Measurements from ENCODE around the gene DYNLT5.
"Not testable (repeated sequence)": the region's sequence is repeated elsewhere in the genome, so short reads cannot be mapped to it uniquely, and the experiment has no call there.

DYNLT5 gene

DNA sequence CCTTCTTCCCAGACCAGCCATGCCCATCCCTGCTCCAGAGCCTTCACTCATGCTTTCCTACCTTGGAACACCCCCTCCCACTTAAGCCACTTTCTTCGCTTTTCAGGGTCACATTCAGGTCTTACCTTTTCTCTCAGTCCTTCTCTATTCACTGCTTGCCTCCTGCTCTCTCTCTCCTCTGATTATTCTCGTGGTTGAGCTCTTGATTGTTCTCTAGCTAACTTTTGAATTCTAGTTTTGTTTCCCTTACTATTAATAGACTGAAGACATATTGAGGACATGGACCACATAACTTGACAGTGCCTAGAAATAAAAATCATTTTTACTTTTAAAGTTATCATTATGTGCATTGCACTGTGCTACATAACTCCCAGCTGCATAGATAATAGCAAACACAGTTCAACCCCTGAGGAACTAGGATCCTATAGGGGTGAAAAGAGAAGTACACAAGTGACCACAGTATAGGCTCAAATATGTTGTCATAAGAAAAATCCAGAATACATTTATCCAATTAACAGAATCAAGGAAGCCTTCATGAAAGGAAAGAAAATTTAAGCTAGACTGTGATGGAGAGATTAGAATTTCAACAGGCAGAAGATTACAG is 27.3 kb downstream of the DYNLT5 start:
- DNase-seq (ENCODE audit: extremely low read depth, low read depth) = no peak
- no peak overlapping the region for H3K4me3 ChIP-seq (replicated peaks; ENCODE audit: low read depth, low read length)
- TF ChIP-seq, protein P1, sequence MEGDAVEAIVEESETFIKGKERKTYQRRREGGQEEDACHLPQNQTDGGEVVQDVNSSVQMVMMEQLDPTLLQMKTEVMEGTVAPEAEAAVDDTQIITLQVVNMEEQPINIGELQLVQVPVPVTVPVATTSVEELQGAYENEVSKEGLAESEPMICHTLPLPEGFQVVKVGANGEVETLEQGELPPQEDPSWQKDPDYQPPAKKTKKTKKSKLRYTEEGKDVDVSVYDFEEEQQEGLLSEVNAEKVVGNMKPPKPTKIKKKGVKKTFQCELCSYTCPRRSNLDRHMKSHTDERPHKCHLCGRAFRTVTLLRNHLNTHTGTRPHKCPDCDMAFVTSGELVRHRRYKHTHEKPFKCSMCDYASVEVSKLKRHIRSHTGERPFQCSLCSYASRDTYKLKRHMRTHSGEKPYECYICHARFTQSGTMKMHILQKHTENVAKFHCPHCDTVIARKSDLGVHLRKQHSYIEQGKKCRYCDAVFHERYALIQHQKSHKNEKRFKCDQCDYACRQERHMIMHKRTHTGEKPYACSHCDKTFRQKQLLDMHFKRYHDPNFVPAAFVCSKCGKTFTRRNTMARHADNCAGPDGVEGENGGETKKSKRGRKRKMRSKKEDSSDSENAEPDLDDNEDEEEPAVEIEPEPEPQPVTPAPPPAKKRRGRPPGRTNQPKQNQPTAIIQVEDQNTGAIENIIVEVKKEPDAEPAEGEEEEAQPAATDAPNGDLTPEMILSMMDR (IDR thresholded peaks at IDR 0.05; ENCODE audit: low read depth, low read length, missing control alignments) = no peak

DNA sequence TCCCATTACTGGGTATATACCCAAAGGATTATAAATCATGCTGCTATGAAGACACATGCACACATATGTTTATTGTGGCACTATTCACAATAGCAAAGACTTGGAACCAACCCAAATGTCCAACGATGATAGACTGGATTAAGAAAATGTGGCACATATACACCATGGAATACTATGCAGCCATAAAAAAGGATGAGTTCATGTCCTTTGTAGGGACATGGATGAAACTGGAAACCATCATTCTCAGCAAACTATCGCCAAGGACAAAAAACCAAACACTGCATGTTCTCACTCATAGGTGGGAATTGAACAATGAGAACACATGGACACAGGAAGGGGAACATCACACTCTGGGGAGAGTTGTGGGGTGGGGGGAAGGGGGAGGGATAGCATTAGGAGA is 33.5 kb downstream of the DYNLT5 start:
- H3K4me3 ChIP-seq (replicated peaks; ENCODE audit: low read depth, low read length); DNase-seq (ENCODE audit: extremely low read depth, low read depth): not testable (repeated sequence)

DNA sequence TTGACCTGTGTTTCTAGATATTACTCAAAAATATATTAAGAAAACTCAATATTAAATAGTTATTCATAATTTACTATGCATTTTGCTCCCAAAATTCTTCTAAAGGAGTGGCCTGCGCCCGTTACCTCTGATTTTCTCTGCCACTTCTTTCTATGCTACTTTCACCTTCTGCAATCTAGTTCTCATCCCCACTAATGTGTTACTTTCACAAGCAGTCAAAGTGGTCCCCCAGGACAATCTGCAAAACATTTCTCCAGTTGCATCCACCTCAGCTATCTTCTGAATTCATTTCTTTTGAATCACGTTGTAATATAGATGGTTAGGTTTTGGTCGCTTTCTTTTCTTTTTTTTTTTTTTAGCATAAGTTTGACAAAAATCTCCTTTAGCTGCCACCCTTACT is 35.4 kb downstream of the DYNLT5 start:
- TF ChIP-seq, protein P1 (IDR thresholded peaks at IDR 0.05; ENCODE audit: low read depth, low read length, missing control alignments) = no peak
- no peak overlapping the region for H3K4me3 ChIP-seq (replicated peaks; ENCODE audit: low read depth, low read length)
- no peak for DNase-seq (ENCODE audit: extremely low read depth, low read depth)

DNA sequence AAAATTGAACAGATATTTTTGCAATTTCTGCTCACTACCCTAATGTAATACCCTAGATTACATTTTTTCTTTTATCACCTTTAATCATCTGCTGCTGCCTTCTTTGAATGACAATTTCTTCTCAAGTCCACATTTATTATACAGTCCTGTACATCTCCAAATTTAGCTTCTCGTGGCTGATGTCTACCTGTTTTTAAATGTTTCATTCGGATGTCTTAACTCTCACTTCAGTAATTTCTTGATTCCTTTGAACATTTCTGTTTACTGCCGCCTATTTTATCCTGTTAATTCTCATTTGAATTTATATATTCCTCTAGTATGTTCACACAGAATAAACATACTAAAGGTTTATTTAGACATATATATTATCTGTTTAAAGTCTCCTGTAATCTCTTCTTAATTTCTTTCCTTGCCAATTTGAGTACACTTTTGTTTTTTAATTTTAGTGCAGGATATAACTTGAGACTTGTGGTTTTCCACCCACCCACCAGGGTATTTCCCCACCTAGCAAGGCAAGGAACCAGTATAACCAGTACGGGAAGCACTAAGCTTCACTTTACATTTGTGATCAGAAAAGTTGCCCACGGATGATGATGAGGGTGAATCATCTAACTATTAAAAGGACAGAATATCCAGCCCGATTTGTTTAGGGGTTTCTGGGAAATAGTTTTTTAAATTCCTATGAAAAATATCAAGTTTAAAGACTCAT is 36.1 kb downstream of the DYNLT5 start:
- H3K4me3 ChIP-seq (replicated peaks; ENCODE audit: low read depth, low read length) = no peak overlapping the region
- no peak for DNase-seq (ENCODE audit: extremely low read depth, low read depth)
- TF ChIP-seq, protein P1 (IDR thresholded peaks at IDR 0.05; ENCODE audit: low read depth, low read length, missing control alignments) = no peak

DNA sequence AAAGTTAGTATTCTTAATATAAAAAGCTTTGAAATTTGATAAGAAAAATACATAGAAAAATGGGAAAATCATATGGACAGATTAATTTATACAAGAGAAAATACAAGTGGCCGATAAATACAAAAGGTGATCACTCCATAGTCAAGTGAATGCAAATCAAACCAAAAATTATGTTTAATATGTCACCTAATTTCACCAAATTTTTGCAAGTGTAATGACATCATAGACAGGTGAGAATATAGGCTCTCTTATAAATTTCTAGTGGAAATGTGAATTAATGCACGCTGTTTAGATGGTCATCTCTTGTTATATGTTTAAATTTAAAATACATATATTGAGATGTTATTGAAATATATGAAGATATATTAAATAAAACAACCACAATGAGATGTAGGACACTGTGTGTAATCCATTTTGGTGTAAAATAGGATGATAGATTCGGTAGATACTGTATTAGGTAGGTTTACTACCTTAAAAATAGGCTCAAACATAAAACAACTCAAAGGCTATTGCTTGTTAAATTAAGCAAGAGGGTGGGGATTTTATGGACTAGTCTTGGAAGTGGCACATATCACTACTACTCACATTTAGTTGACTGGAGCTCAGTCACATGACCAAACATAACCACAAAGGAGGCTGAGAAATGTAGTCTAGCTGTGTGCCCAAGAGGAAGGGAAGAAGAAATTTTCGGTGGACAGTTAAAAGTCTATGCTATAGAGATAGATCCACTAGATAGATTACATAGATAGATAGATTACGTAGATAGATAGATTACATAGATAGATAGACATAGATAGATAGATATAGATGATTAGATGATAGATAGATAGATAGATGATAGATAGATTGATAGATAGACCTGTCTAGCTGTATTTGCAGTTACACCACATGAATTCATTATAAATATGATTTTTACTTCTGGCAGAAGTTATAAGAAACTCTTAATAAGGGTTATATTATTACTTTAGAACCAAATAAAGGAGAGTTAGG is 39.7 kb downstream of the DYNLT5 start:
- no peak overlapping the region for H3K4me3 ChIP-seq (replicated peaks; ENCODE audit: low read depth, low read length)
- TF ChIP-seq, protein P1 (IDR thresholded peaks at IDR 0.05; ENCODE audit: low read depth, low read length, missing control alignments) = no peak
- no peak for DNase-seq (ENCODE audit: extremely low read depth, low read depth)

DNA sequence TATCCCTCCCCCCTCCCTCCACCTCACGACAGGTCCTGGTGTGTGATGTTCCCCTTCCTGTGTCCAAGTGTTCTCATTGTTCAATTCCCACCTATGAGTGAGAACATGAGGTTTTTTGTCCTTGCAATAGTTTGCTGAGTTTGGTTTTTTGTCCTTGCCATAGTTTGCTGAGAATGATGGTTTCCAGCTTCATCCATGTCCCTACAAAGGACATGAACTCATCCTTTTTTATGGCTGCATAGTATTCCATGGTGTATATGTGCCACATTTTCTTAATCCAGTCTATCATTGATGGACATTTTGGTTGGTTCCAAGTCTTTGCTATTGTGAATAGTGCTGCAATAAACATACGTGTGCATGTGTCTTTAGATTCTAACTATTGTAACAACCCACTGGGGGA is 43.6 kb downstream of the DYNLT5 start:
- DNase-seq (ENCODE audit: extremely low read depth, low read depth); H3K4me3 ChIP-seq (replicated peaks; ENCODE audit: low read depth, low read length): not testable (repeated sequence)

DNA sequence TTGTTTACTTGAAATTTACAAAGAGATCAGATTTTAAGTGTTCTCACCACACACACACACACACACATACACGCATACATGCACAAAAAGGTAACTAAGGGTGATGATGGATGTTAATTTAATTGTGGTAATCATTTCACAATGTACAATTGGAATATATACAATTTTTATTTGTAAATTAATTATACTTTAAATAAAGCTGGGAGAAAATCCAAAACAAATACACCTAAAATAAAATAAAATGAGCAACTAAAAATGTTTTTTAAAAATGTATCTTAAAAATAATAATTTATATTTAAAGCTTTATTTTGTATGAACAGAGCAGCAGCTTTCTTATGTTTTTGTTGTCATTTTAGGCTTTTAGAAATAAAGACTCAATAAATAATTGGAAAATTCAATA is 57.0 kb downstream of the DYNLT5 start:
- TF ChIP-seq, protein P1 (IDR thresholded peaks at IDR 0.05; ENCODE audit: low read depth, low read length, missing control alignments) = no peak
- no peak for DNase-seq (ENCODE audit: extremely low read depth, low read depth)

More for the DNA sequence above, 57.0 kb downstream of the DYNLT5 start:
- H3K4me3 ChIP-seq (replicated peaks; ENCODE audit: low read depth, low read length) = no peak overlapping the region

Data from HFF-Myc (cell line).